CD4-positive, alpha-beta T cell (primary cell): ENCODE results near the gene RTN3. TPM values are rescaled to one million over a fixed set of nuclear protein-coding genes. Genes with fewer than 3 reads are reported as not detected.

Experiments used
- ATAC-seq: fragments of 200-7000 bp; cut with Tn5 transposase; one replicate; pipeline ENCODE4 v1.10.0; 2022; ENCODE audit warnings: mild to moderate bottlenecking; ENCODE audit not compliant: poor library complexity
- CTCF ChIA-PET: fragments of 350-600 bp; sonication (Branson Sonifier 250); formaldehyde crosslinking; loops from one replicate; lab custom pipeline; 2021; ENCODE audit warnings: antibody characterized with exemption, inconsistent platforms; lab: Charles Lee
- POLR2A ChIA-PET: fragments of 350-600 bp; sonication (Branson Sonifier 250); formaldehyde crosslinking; loops from one replicate; lab custom pipeline; 2021; ENCODE audit warnings: antibody characterized with exemption, inconsistent platforms; lab: Charles Lee
- DNase-seq, 14 experiments: peaks; one replicate each; pipeline ENCODE4 v3.0.0-alpha.2; 2013 to 2020; ENCODE audit warnings: mixed read lengths in 2 of 14
- H3K27ac ChIP-seq, 2 donors: one replicate each; pipeline versions ENCODE4 v1.5.1 to v1.7.0; 2013; ENCODE audit warnings: low read length in 2 of 2, low read depth in 1 of 2, mild to moderate bottlenecking in 1 of 2
- H3K27me3 ChIP-seq, 2 experiments: 1 replicate in 1 of 2; 2 replicates in 1 of 2; pipeline versions ENCODE4 v1.6.1 to v1.7.0; 2013; ENCODE audit warnings: low read length in 2 of 2, control low read depth in 1 of 2, mild to moderate bottlenecking in 1 of 2, moderate library complexity in 1 of 2; ENCODE audit not compliant: insufficient read depth in 2 of 2, control insufficient read depth in 1 of 2
- H3K36me3 ChIP-seq: one replicate; pipeline ENCODE4 v1.6.1; 2013; ENCODE audit warnings: low read length, control low read depth; ENCODE audit not compliant: insufficient read depth
- H3K4me1 ChIP-seq: one replicate; pipeline ENCODE4 v1.6.1; 2013; ENCODE audit warnings: low read length, control low read depth; ENCODE audit not compliant: insufficient read depth
- H3K4me3 ChIP-seq: one replicate; pipeline ENCODE4 v1.5.1; 2013; ENCODE audit warnings: mild to moderate bottlenecking, low read length, moderate library complexity
- H3K9me3 ChIP-seq, 2 experiments: 1 replicate in 1 of 2; 2 replicates in 1 of 2; pipeline versions ENCODE4 v1.6.1 to v1.7.0; 2013; ENCODE audit warnings: low read length in 2 of 2, mild to moderate bottlenecking in 2 of 2, control low read depth in 1 of 2, moderate library complexity in 1 of 2; ENCODE audit not compliant: control insufficient read depth in 1 of 2, insufficient read depth in 1 of 2
- H3K27ac Mint-ChIP-seq: one replicate; pipeline ENCODE4 v1.8.0; 2020; ENCODE audit warnings: mixed read lengths
- H3K27me3 Mint-ChIP-seq: one replicate; pipeline ENCODE4 v1.8.0; 2021; ENCODE audit warnings: mixed read lengths
- H3K36me3 Mint-ChIP-seq: one replicate; pipeline ENCODE4 v1.8.0; 2021; ENCODE audit warnings: low read depth, mixed read lengths
- H3K4me1 Mint-ChIP-seq: one replicate; pipeline ENCODE4 v1.8.0; 2021; ENCODE audit warnings: low read depth, mixed read lengths
- H3K4me3 Mint-ChIP-seq: one replicate; pipeline ENCODE4 v1.8.0; 2020; ENCODE audit warnings: mild to moderate bottlenecking, mixed read lengths
- H3K9me3 Mint-ChIP-seq: one replicate; pipeline ENCODE4 v1.8.0; 2020; ENCODE audit warnings: mixed read lengths
- CTCF ChIP-seq: fragments of 200-600 bp; IDR thresholded peaks from one replicate; pipeline ENCODE4 v1.8.0; 2022; ENCODE audit warnings: antibody characterized with exemption, mild to moderate bottlenecking
- intact Hi-C, 2 experiments: fragments of 100-400 bp; cut with DNase I in 1 of 2; cut with micrococcal nuclease in 1 of 2; formaldehyde crosslinking; loops; one replicate each; pipeline versions ENCODE4 v1.15.1 to v1.9.0; 2023 to 2025; cut with DNase I, micrococcal nuclease
- total RNA-seq, 174 experiments: library from RNA in 2 of 174; stranded (reverse) in 2 of 174; gene quantifications; one replicate each; pipeline ENCODE4 v1.2.3 and lab custom pipeline; 2021 to 2026

Gene RTN3
- total RNA-seq, 2 experiments from 2014 or later = 16.4 to 17.6 TPM

GRCh38 chr11:63666874-63667273 is 14.4 kb upstream of the RTN3 start:
- Histone ChIP-seq H3K4me1 (peaks cover 23% of the 10 kb centered on the region), H3K27ac (no peak overlapping the region), H3K4me3 (no peak overlapping the region), H3K9me3 (no peaks in the 10 kb centered on the region), H3K36me3 (peaks cover 5% of the 10 kb centered on the region), H3K27me3 (no peaks in the 10 kb centered on the region)
- Mint-ChIP-seq H3K36me3 (peaks cover 5% of the 10 kb centered on the region), H3K9me3 (no peaks in the 10 kb centered on the region), H3K4me3 (no peak overlapping the region), H3K27ac (no peak overlapping the region), H3K27me3 (no peaks in the 10 kb centered on the region), H3K4me1 (peaks cover 52% of the 10 kb centered on the region)
- intact Hi-C loops = no loop called here
- DNase-seq (no peak), ATAC-seq (no peak)
- ChIA-PET CTCF (no interaction called here), POLR2A (interaction anchor here (0.6 kb wide), 1 partner anchor 14 kb away, joined by 3 read pairs; no protein-coding TSS in a partner anchor)
- no peak for TF ChIP-seq CTCF

- Mint-ChIP-seq H3K27ac (no peak overlapping the region), H3K36me3 (peaks cover 5% of the 10 kb centered on the region), H3K4me3 (peak overlapping the region; percentile 34), H3K4me1 (peaks cover 46% of the 10 kb centered on the region), H3K27me3 (no peaks in the 10 kb centered on the region), H3K9me3 (no peaks in the 10 kb centered on the region)
- DNase-seq (no peak), ATAC-seq (no peak)
- no peak for TF ChIP-seq CTCF
- Histone ChIP-seq H3K9me3 (no peaks in the 10 kb centered on the region), H3K4me3 (no peak overlapping the region), H3K36me3 (peaks cover 5% of the 10 kb centered on the region), H3K4me1 (peaks cover 24% of the 10 kb centered on the region), H3K27ac (no peak overlapping the region), H3K27me3 (no peaks in the 10 kb centered on the region)
- POLR2A ChIA-PET = no interaction called here
- intact Hi-C loops = no loop called here
- CTCF ChIA-PET = interaction anchor here (1.0 kb wide), 1 partner anchor 71 kb away, joined by 3 read pairs; no protein-coding TSS in a partner anchor
Observed at GRCh38 chr11:63667995-63668795, 13.1 kb upstream of the RTN3 start.

- H3K4me1 Mint-ChIP-seq = peaks cover 36% of the 10 kb centered on the region
Observed at GRCh38 chr11:63670096-63670432, 11.2 kb upstream of the RTN3 start.

More at GRCh38 chr11:63670096-63670432, 11.2 kb upstream of the RTN3 start:
- no peaks in the 10 kb centered on the region for H3K27me3 Mint-ChIP-seq
- ATAC-seq (no peak), DNase-seq (no peak)
- TF ChIP-seq CTCF = no peak
- CTCF ChIA-PET = interaction anchor here (0.9 to 3.3 kb wide), 7 partner anchors 12 to 146 kb away, joined by 3 to 33 read pairs (median 5); partner anchors contain the start of gene RTN3
- intact Hi-C loops = loop anchor here (2.0 to 10.0 kb wide), 3 partner anchors 139 to 495 kb away; partner anchors contain the start of genes MACROD1 (in 1 of the 2) and SPINDOC (in 1 of the 2)
- Histone ChIP-seq H3K36me3 (peaks cover 5% of the 10 kb centered on the region), H3K4me1 (peaks cover 23% of the 10 kb centered on the region), H3K27me3 (no peaks in the 10 kb centered on the region), H3K27ac (no peak overlapping the region), H3K9me3 (no peaks in the 10 kb centered on the region), H3K4me3 (peak overlapping the region; percentile 80)
- peak overlapping the region; percentile 84 for H3K4me3 Mint-ChIP-seq
- H3K9me3 Mint-ChIP-seq = no peaks in the 10 kb centered on the region
- peak overlapping the region; percentile 80 for H3K27ac Mint-ChIP-seq
- H3K36me3 Mint-ChIP-seq = peaks cover 5% of the 10 kb centered on the region
- POLR2A ChIA-PET = interaction anchor here (0.6 to 3.8 kb wide), 3 partner anchors 12 to 40 kb away, joined by 4 to 44 read pairs (median 4); partner anchors contain the start of gene RTN3
